Measurements from ENCODE around the gene ETV6.
A peak's percentile ranks its signal among the peaks of the same experiment; 100 is the strongest.

Gene ETV6

GRCh38 chr12:11761869-11762567 is 112.5 kb downstream of the ETV6 start:
- H3K4me3 ChIP-seq (ENCODE audit: low read depth in 1 of 2, low read length in 2 of 2): no peak overlapping the region
- H3K4me2 ChIP-seq (ENCODE audit: insufficient read depth, low read length): no peak overlapping the region
- no peak overlapping the region for H3K9ac ChIP-seq (ENCODE audit: low read depth, low read length)
- H3K9me3 ChIP-seq (ENCODE audit: insufficient read depth, low read length, severe bottlenecking): no peaks in the 10 kb centered on the region
- H3K27me3 ChIP-seq (ENCODE audit: insufficient read depth, low read length, poor library complexity): no peaks in the 10 kb centered on the region
- no peak for ATAC-seq (ENCODE audit: insufficient read depth, low read depth)
- peak overlapping the region; percentile 77 for H3K27ac ChIP-seq (ENCODE audit: low read length)
- H3K4me1 ChIP-seq (ENCODE audit: insufficient read depth, low read length): peaks cover 58% of the 10 kb centered on the region
- no peak overlapping the region for H2AFZ ChIP-seq (ENCODE audit: low read depth, low read length)
- no peak for TF ChIP-seq EZH2 (IDR thresholded peaks at IDR 0.05; ENCODE audit: borderline replicate concordance, low read depth, low read length, severe bottlenecking)
- TF ChIP-seq, protein P1, sequence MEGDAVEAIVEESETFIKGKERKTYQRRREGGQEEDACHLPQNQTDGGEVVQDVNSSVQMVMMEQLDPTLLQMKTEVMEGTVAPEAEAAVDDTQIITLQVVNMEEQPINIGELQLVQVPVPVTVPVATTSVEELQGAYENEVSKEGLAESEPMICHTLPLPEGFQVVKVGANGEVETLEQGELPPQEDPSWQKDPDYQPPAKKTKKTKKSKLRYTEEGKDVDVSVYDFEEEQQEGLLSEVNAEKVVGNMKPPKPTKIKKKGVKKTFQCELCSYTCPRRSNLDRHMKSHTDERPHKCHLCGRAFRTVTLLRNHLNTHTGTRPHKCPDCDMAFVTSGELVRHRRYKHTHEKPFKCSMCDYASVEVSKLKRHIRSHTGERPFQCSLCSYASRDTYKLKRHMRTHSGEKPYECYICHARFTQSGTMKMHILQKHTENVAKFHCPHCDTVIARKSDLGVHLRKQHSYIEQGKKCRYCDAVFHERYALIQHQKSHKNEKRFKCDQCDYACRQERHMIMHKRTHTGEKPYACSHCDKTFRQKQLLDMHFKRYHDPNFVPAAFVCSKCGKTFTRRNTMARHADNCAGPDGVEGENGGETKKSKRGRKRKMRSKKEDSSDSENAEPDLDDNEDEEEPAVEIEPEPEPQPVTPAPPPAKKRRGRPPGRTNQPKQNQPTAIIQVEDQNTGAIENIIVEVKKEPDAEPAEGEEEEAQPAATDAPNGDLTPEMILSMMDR (IDR thresholded peaks at IDR 0.05; ENCODE audit: borderline replicate concordance, extremely low read depth, low read length, poor library complexity, severe bottlenecking): no peak
- no peak for DNase-seq
- peaks cover 83% of the 10 kb centered on the region for H3K79me2 ChIP-seq (ENCODE audit: insufficient read depth, low read length)
- H4K20me1 ChIP-seq (ENCODE audit: insufficient read depth, low read length): no peaks in the 10 kb centered on the region
- peaks cover 70% of the 10 kb centered on the region for H3K36me3 ChIP-seq (ENCODE audit: insufficient read depth, low read length)

DNA sequence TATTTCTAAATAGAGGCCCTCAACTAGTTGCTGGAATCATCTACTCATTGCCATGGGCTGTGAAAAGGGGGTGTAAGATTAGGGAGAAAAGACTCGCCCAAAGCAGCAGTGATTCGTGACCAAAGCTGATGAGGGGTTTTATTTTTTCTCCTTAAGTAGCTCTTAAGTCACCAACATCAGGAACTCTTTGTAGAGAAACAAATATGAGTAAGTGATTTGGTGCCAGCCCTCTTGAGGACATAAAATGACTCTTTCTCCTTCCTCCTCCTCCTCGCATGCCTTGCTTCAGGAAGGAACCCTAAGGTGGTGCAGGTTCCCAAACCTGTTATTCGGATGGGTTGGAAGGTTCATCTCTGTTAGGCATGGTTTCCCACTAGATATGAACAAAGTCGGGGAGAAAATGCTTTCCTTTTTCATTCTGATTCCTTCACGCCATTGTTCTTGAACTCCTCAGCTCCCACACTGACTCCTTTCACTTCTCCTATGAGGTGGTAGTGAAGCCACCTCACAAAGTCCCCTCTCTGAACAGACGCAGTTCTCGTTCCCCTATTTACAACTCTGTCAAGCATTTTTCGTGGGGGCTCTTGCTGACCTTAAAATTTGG is 113.4 kb downstream of the ETV6 start:
- Histone ChIP-seq H3K27me3 (ENCODE audit: insufficient read depth, low read length, poor library complexity) (no peaks in the 10 kb centered on the region), H3K9me3 (ENCODE audit: insufficient read depth, low read length, severe bottlenecking) (no peaks in the 10 kb centered on the region), H3K36me3 (ENCODE audit: insufficient read depth, low read length) (peaks cover 70% of the 10 kb centered on the region), H3K27ac (ENCODE audit: low read length) (peak overlapping the region; percentile 77), H2AFZ (ENCODE audit: low read depth, low read length) (no peak overlapping the region), H3K4me1 (ENCODE audit: insufficient read depth, low read length) (peaks cover 66% of the 10 kb centered on the region), H3K4me3 (ENCODE audit: low read depth in 1 of 2, low read length in 2 of 2) (no peak overlapping the region), H3K79me2 (ENCODE audit: insufficient read depth, low read length) (peaks cover 86% of the 10 kb centered on the region), H3K9ac (ENCODE audit: low read depth, low read length) (no peak overlapping the region), H3K4me2 (ENCODE audit: insufficient read depth, low read length) (no peak overlapping the region), H4K20me1 (ENCODE audit: insufficient read depth, low read length) (no peaks in the 10 kb centered on the region)
- TF ChIP-seq EZH2 (IDR thresholded peaks at IDR 0.05; ENCODE audit: borderline replicate concordance, low read depth, low read length, severe bottlenecking): no peak
- TF ChIP-seq, protein P1 (IDR thresholded peaks at IDR 0.05; ENCODE audit: borderline replicate concordance, extremely low read depth, low read length, poor library complexity, severe bottlenecking): no peak
- ATAC-seq (ENCODE audit: insufficient read depth, low read depth) (no peak), DNase-seq (no peak)

- DNase-seq: no peak
- no peak for ATAC-seq (ENCODE audit: insufficient read depth, low read depth)
- H3K4me2 ChIP-seq (ENCODE audit: insufficient read depth, low read length): no peak overlapping the region
- H3K9me3 ChIP-seq (ENCODE audit: insufficient read depth, low read length, severe bottlenecking): no peaks in the 10 kb centered on the region
- H2AFZ ChIP-seq (ENCODE audit: low read depth, low read length): no peak overlapping the region
- H3K79me2 ChIP-seq (ENCODE audit: insufficient read depth, low read length): peaks cover 88% of the 10 kb centered on the region
- H3K4me3 ChIP-seq (ENCODE audit: low read depth in 1 of 2, low read length in 2 of 2): no peak overlapping the region
- no peaks in the 10 kb centered on the region for H4K20me1 ChIP-seq (ENCODE audit: insufficient read depth, low read length)
- no peaks in the 10 kb centered on the region for H3K27me3 ChIP-seq (ENCODE audit: insufficient read depth, low read length, poor library complexity)
- H3K9ac ChIP-seq (ENCODE audit: low read depth, low read length): no peak overlapping the region
- TF ChIP-seq EZH2 (IDR thresholded peaks at IDR 0.05; ENCODE audit: borderline replicate concordance, low read depth, low read length, severe bottlenecking): no peak
- TF ChIP-seq, protein P1 (IDR thresholded peaks at IDR 0.05; ENCODE audit: borderline replicate concordance, extremely low read depth, low read length, poor library complexity, severe bottlenecking): no peak
- peaks cover 77% of the 10 kb centered on the region for H3K4me1 ChIP-seq (ENCODE audit: insufficient read depth, low read length)
- H3K36me3 ChIP-seq (ENCODE audit: insufficient read depth, low read length): peaks cover 72% of the 10 kb centered on the region
- peak overlapping the region; percentile 77 for H3K27ac ChIP-seq (ENCODE audit: low read length)
Measured at GRCh38 chr12:11763760-11764520, 114.5 kb downstream of the ETV6 start.
